HCT116 (cell line): ENCODE measurements around the gene RET. TPM values are rescaled to one million over a fixed set of nuclear protein-coding genes. Genes with fewer than 3 reads are reported as not detected.
A peak's percentile ranks its signal among the peaks of the same experiment; 100 is the strongest.

Experiments
- ATAC-seq: fragments of 200-7000 bp; cut with Tn5 transposase; 2 replicates; pipeline ENCODE4 v1.9.1; 2020; ENCODE audit warnings: mild to moderate bottlenecking, moderate library complexity
- BruUV-seq: library from RNA; stranded (reverse); fragments of 400-500 nt; replicated peaks from 2 replicates; lab custom pipeline; 2021; lab: Mats Ljungman, UMichigan
- CTCF ChIA-PET: fragments of 300-600 bp; sonication (Branson Sonifier 250); formaldehyde crosslinking; loops from one replicate; lab custom pipeline; 2021; ENCODE audit warnings: antibody characterized with exemption; lab: Charles Lee
- POLR2A ChIA-PET: fragments of 300-600, 350-600 bp; sonication (Branson Sonifier 250); formaldehyde crosslinking; loops from one replicate; lab custom pipeline; 2021; ENCODE audit warnings: antibody characterized with exemption; lab: Charles Lee
- RAD21 ChIA-PET, 2 experiments: fragments of 300-600 bp; sonication (Branson Sonifier 250); formaldehyde crosslinking; loops; one replicate each; lab custom pipeline; 2023; ENCODE audit warnings: low total read pairs in 2 of 2; ENCODE audit not compliant: uncharacterized antibody in 2 of 2, unreplicated experiment in 2 of 2, low non-redundant PET in 1 of 2; lab: Charles Lee
- DNase-seq: peaks from one replicate; pipeline ENCODE4 v3.0.0-alpha.2; 2010; ENCODE audit warnings: low read depth, low spot score
- H2AFZ ChIP-seq: fragments of 200-600 bp; shearing (Covaris generic), sonication (generic); 2 replicates; pipeline ENCODE4 v1.6.1; 2017; ENCODE audit warnings: low read depth, mixed run types, mixed read lengths, antibody characterized with exemption, low read length; ENCODE audit not compliant: poor library complexity, severe bottlenecking
- H3K27ac ChIP-seq: 2 replicates; pipeline ENCODE4 v1.5.1; 2012; ENCODE audit warnings: low read depth, low read length
- H3K27me3 ChIP-seq: fragments of 200-600 bp; sonication (generic); 2 replicates; pipeline ENCODE4 v1.6.1; 2016; ENCODE audit warnings: mixed run types, low read length, mixed read lengths; ENCODE audit not compliant: insufficient read depth
- H3K36me3 ChIP-seq, 2 experiments: fragments of 200-500 bp in 1 of 2; fragments of 200-600 bp in 1 of 2; sonication (Bioruptor generic) in 1 of 2; sonication (generic) in 1 of 2; 2 replicates each; pipeline versions ENCODE4 v1.5.1 to v1.6.1; 2014 to 2016; ENCODE audit warnings: low read length in 2 of 2, inconsistent platforms in 1 of 2, mixed read lengths in 1 of 2, mixed run types in 1 of 2; ENCODE audit not compliant: insufficient read depth in 2 of 2, control insufficient read depth in 1 of 2
- H3K4me1 ChIP-seq, 2 experiments: fragments of 200-600 bp in 1 of 2; sonication (generic) in 1 of 2; 2 replicates each; pipeline versions ENCODE4 v1.5.1 to v1.6.1; 2012 to 2017; ENCODE audit warnings: low read length in 2 of 2, inconsistent platforms in 1 of 2, mild to moderate bottlenecking in 1 of 2, mixed read lengths in 1 of 2, mixed run types in 1 of 2, moderate library complexity in 1 of 2; ENCODE audit not compliant: insufficient read depth in 2 of 2, control insufficient read depth in 1 of 2
- H3K4me2 ChIP-seq: fragments of 200-600 bp; sonication (generic); 2 replicates; pipeline ENCODE4 v1.6.1; 2017; ENCODE audit warnings: mixed run types, low read length, mixed read lengths
- H3K4me3 ChIP-seq, 2 experiments: fragments of 200-600 bp in 1 of 2; sonication (generic) in 1 of 2; replicated peaks in 1 of 2; 2 replicates each; pipeline ENCODE4 v1.5.1; 2011 to 2016; ENCODE audit warnings: low read length in 2 of 2, control low read depth in 1 of 2, low read depth in 1 of 2, mild to moderate bottlenecking in 1 of 2, mixed read lengths in 1 of 2, mixed run types in 1 of 2
- H3K79me2 ChIP-seq: fragments of 200-600 bp; sonication (generic); 2 replicates; pipeline ENCODE4 v1.6.1; 2017; ENCODE audit warnings: mild to moderate bottlenecking, mixed run types, low read length, moderate library complexity, mixed read lengths; ENCODE audit not compliant: insufficient read depth
- H3K9ac ChIP-seq: fragments of 200-600 bp; sonication (generic); 2 replicates; pipeline ENCODE4 v1.6.1; 2016; ENCODE audit warnings: low read length, mixed read lengths
- H3K9me2 ChIP-seq: fragments of 200-600 bp; sonication (generic), shearing (Covaris generic); 2 replicates; pipeline ENCODE4 v1.6.1; 2017; ENCODE audit warnings: mixed run types, mild to moderate bottlenecking, moderate library complexity; ENCODE audit not compliant: insufficient read depth
- H3K9me3 ChIP-seq, 2 experiments: fragments of 200-500 bp in 1 of 2; fragments of 200-600 bp in 1 of 2; sonication (Bioruptor generic) in 1 of 2; sonication (generic) in 1 of 2; 2 replicates each; pipeline ENCODE4 v1.6.1; 2014 to 2017; ENCODE audit warnings: low read length in 2 of 2, mixed read lengths in 2 of 2, inconsistent platforms in 1 of 2, low read depth in 1 of 2, mild to moderate bottlenecking in 1 of 2, mixed run types in 1 of 2, moderate library complexity in 1 of 2; ENCODE audit not compliant: control insufficient read depth in 1 of 2, insufficient read depth in 1 of 2
- H4K20me1 ChIP-seq: fragments of 200-600 bp; sonication (generic), shearing (Covaris generic); 2 replicates; pipeline ENCODE4 v1.6.1; 2017; ENCODE audit warnings: mixed run types, mild to moderate bottlenecking, moderate library complexity; ENCODE audit not compliant: insufficient read depth
- CEBPB ChIP-seq: IDR thresholded peaks from 2 replicates; pipeline ENCODE4 v1.6.1; 2012; ENCODE audit warnings: low read depth
- CTCF ChIP-seq, 3 experiments: fragments of 200-600 bp in 1 of 3; sonication (generic) in 1 of 3; IDR thresholded peaks in 2 of 3; conservative IDR thresholded peaks in 1 of 3; 2 replicates each; pipeline ENCODE4 v1.5.1; 2012 to 2017; ENCODE audit warnings: low read depth in 2 of 3, low read length in 2 of 3, antibody characterized with exemption in 1 of 3, borderline replicate concordance in 1 of 3, control low read depth in 1 of 3, mild to moderate bottlenecking in 1 of 3, mixed read lengths in 1 of 3, mixed run types in 1 of 3, moderate library complexity in 1 of 3; ENCODE audit not compliant: insufficient read depth in 1 of 3
- ELF1 ChIP-seq: IDR thresholded peaks from 2 replicates; pipeline ENCODE4 v1.6.1; 2012; ENCODE audit warnings: low read depth, borderline replicate concordance
- EZH2phosphoT487 ChIP-seq: fragments of 200-600 bp; IDR thresholded peaks from 2 replicates; pipeline ENCODE4 v1.6.1; 2018; ENCODE audit warnings: antibody characterized with exemption, borderline replicate concordance
- POLR2A ChIP-seq: IDR thresholded peaks from 2 replicates; pipeline ENCODE4 v1.7.0; 2011; ENCODE audit warnings: borderline replicate concordance; ENCODE audit not compliant: insufficient read depth, insufficient read length; ENCODE audit errors: extremely low read depth
- POLR2AphosphoS5 ChIP-seq: IDR thresholded peaks from 2 replicates; pipeline ENCODE4 v1.6.1; 2011; ENCODE audit warnings: mild to moderate bottlenecking, low read depth, low read length, moderate library complexity
- RAD21 ChIP-seq: IDR thresholded peaks from 2 replicates; pipeline ENCODE4 v1.6.1; 2012; ENCODE audit warnings: low read depth, mild to moderate bottlenecking
- SIN3A ChIP-seq: IDR thresholded peaks from 2 replicates; pipeline ENCODE4 v1.6.1; 2012; ENCODE audit warnings: low read depth
- SRF ChIP-seq: IDR thresholded peaks from 2 replicates; pipeline ENCODE4 v1.6.1; 2012; ENCODE audit warnings: low read depth
- TCF7L2 ChIP-seq: IDR thresholded peaks from 2 replicates; pipeline ENCODE4 v1.7.0; 2011; ENCODE audit warnings: borderline replicate concordance, inconsistent platforms; ENCODE audit not compliant: insufficient read depth, insufficient read length; ENCODE audit errors: extremely low read depth
- ZFX ChIP-seq: fragments of 450-650 bp; IDR thresholded peaks from 2 replicates; pipeline ENCODE4 v1.6.1; 2017
- intact Hi-C: fragments of 100-400 bp; cut with micrococcal nuclease; formaldehyde crosslinking; loops from 2 replicates; pipeline ENCODE4 v1.10.0; 2022
- total RNA-seq: library from RNA; stranded (reverse); gene quantifications from one replicate; pipeline ENCODE4 v1.2.1, GENCODE V29; 2021; ENCODE audit not compliant: unreplicated experiment
- TF ChIP-seq, protein P1 (sequence below): IDR thresholded peaks from 2 replicates; pipeline ENCODE4 v1.6.1; 2012
- TF ChIP-seq, protein P2 (sequence below): IDR thresholded peaks from 2 replicates; pipeline ENCODE4 v1.6.1; 2011; ENCODE audit warnings: mild to moderate bottlenecking, low read length, moderate library complexity; ENCODE audit not compliant: insufficient replicate concordance; ENCODE audit errors: extremely low read depth
- TF ChIP-seq, protein P3 (sequence below): IDR thresholded peaks from 2 replicates; pipeline ENCODE4 v1.6.1; 2012
- TF ChIP-seq, protein P4 (sequence below): IDR thresholded peaks from 2 replicates; pipeline ENCODE4 v1.6.1; 2012; ENCODE audit warnings: low read depth

The RET gene
- total RNA-seq, 1 experiment from 2014 or later: 5.9 TPM

GRCh38 chr10:43105956-43106229 lies 29.0 kb downstream of the RET start:
- no peak for ATAC-seq
- no peak for TF ChIP-seq POLR2A
- TF ChIP-seq, protein P1, sequence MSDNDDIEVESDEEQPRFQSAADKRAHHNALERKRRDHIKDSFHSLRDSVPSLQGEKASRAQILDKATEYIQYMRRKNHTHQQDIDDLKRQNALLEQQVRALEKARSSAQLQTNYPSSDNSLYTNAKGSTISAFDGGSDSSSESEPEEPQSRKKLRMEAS: no peak
- no peak for TF ChIP-seq RAD21
- no peak for TF ChIP-seq SRF
- TF ChIP-seq ZFX: no peak
- TF ChIP-seq SIN3A: no peak
- TF ChIP-seq, protein P2, sequence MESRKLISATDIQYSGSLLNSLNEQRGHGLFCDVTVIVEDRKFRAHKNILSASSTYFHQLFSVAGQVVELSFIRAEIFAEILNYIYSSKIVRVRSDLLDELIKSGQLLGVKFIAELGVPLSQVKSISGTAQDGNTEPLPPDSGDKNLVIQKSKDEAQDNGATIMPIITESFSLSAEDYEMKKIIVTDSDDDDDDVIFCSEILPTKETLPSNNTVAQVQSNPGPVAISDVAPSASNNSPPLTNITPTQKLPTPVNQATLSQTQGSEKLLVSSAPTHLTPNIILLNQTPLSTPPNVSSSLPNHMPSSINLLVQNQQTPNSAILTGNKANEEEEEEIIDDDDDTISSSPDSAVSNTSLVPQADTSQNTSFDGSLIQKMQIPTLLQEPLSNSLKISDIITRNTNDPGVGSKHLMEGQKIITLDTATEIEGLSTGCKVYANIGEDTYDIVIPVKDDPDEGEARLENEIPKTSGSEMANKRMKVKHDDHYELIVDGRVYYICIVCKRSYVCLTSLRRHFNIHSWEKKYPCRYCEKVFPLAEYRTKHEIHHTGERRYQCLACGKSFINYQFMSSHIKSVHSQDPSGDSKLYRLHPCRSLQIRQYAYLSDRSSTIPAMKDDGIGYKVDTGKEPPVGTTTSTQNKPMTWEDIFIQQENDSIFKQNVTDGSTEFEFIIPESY: no peak
- TF ChIP-seq CTCF (IDR thresholded peaks at IDR 0.05 in 2 of 3, conservative IDR thresholded peaks at IDR 0.05 in 1 of 3; ENCODE audit: borderline replicate concordance in 1 of 3, insufficient read depth in 1 of 3, low read depth in 2 of 3, low read length in 2 of 3): no peak
- TF ChIP-seq EZH2phosphoT487: no peak
- TF ChIP-seq ELF1: no peak
- TF ChIP-seq, protein P3, sequence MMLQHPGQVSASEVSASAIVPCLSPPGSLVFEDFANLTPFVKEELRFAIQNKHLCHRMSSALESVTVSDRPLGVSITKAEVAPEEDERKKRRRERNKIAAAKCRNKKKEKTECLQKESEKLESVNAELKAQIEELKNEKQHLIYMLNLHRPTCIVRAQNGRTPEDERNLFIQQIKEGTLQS: no peak
- no peak for TF ChIP-seq TCF7L2
- no peak for TF ChIP-seq CEBPB
- TF ChIP-seq, protein P4, sequence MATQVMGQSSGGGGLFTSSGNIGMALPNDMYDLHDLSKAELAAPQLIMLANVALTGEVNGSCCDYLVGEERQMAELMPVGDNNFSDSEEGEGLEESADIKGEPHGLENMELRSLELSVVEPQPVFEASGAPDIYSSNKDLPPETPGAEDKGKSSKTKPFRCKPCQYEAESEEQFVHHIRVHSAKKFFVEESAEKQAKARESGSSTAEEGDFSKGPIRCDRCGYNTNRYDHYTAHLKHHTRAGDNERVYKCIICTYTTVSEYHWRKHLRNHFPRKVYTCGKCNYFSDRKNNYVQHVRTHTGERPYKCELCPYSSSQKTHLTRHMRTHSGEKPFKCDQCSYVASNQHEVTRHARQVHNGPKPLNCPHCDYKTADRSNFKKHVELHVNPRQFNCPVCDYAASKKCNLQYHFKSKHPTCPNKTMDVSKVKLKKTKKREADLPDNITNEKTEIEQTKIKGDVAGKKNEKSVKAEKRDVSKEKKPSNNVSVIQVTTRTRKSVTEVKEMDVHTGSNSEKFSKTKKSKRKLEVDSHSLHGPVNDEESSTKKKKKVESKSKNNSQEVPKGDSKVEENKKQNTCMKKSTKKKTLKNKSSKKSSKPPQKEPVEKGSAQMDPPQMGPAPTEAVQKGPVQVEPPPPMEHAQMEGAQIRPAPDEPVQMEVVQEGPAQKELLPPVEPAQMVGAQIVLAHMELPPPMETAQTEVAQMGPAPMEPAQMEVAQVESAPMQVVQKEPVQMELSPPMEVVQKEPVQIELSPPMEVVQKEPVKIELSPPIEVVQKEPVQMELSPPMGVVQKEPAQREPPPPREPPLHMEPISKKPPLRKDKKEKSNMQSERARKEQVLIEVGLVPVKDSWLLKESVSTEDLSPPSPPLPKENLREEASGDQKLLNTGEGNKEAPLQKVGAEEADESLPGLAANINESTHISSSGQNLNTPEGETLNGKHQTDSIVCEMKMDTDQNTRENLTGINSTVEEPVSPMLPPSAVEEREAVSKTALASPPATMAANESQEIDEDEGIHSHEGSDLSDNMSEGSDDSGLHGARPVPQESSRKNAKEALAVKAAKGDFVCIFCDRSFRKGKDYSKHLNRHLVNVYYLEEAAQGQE: no peak
- TF ChIP-seq POLR2AphosphoS5: no peak
- H2AFZ ChIP-seq: no peak overlapping the region

More at GRCh38 chr10:43105956-43106229, 29.0 kb downstream of the RET start:
- Histone ChIP-seq H3K27ac (no peak overlapping the region), H3K27me3 (no peaks in the 10 kb centered on the region), H3K36me3 (no peaks in the 10 kb centered on the region), H3K4me2 (peak overlapping the region; percentile 82), H3K79me2 (no peaks in the 10 kb centered on the region), H3K9ac (no peak overlapping the region), H3K4me3 (no peak overlapping the region), H3K9me2 (no peaks in the 10 kb centered on the region), H4K20me1 (no peaks in the 10 kb centered on the region), H3K9me3 (no peaks in the 10 kb centered on the region), H3K4me1 (peaks cover 0 to 10% of the 10 kb centered on the region in 2 experiments; a peak in 2 of 4 replicates)
- intact Hi-C loops: loop anchor here (1.0 to 2.0 kb wide), 4 partner anchors 27 to 356 kb away; no protein-coding TSS in a partner anchor
- CTCF ChIA-PET: no interaction called here
- RAD21 ChIA-PET: interaction anchor here in 1 of 2 experiments (0.7 kb wide), 1 partner anchor 355 kb away, joined by 3 read pairs; no protein-coding TSS in a partner anchor
- no peak for DNase-seq
- POLR2A ChIA-PET: no interaction called here
- no TSS peak for BruUV-seq
